Trophoblast cell (in vitro differentiated cells and primary cell): ENCODE measurements around the gene RAPGEF1.
"Not testable (repeated sequence)": the region's sequence is repeated elsewhere in the genome, so short reads cannot be mapped to it uniquely, and the experiment has no call there.

ENCODE experiments used
- DNase-seq, 2 donors: peaks; one replicate each; pipeline ENCODE4 v3.0.0-alpha.2; 2016
- H2AFZ ChIP-seq: 2 replicates; pipeline ENCODE4 v1.6.1; 2013; ENCODE audit warnings: low read length, moderate library complexity, mild to moderate bottlenecking; ENCODE audit not compliant: insufficient read depth, poor library complexity
- H2AK5ac ChIP-seq: 2 replicates; pipeline ENCODE4 v1.6.1; 2013; ENCODE audit warnings: mild to moderate bottlenecking, low read length
- H2BK120ac ChIP-seq: 2 replicates; pipeline ENCODE4 v1.6.1; 2013; ENCODE audit warnings: low read length, mild to moderate bottlenecking, moderate library complexity; ENCODE audit not compliant: insufficient read depth, poor library complexity
- H2BK12ac ChIP-seq: 2 replicates; pipeline ENCODE4 v1.6.1; 2013; ENCODE audit warnings: mild to moderate bottlenecking, low read length, moderate library complexity
- H2BK5ac ChIP-seq: 2 replicates; pipeline ENCODE4 v1.6.1; 2013; ENCODE audit warnings: low read length, low read depth, moderate library complexity, mild to moderate bottlenecking; ENCODE audit not compliant: poor library complexity
- H3K14ac ChIP-seq: 2 replicates; pipeline ENCODE4 v1.6.1; 2013; ENCODE audit warnings: mild to moderate bottlenecking, low read length
- H3K18ac ChIP-seq: 2 replicates; pipeline ENCODE4 v1.6.1; 2013; ENCODE audit warnings: mild to moderate bottlenecking, low read length
- H3K23ac ChIP-seq: 2 replicates; pipeline ENCODE4 v1.6.1; 2013; ENCODE audit warnings: low read length
- H3K27ac ChIP-seq: 2 replicates; pipeline ENCODE4 v1.5.1; 2013; ENCODE audit warnings: low read depth, mild to moderate bottlenecking, inconsistent platforms, low read length, moderate library complexity
- H3K27me3 ChIP-seq: 2 replicates; pipeline ENCODE4 v1.6.1; 2013; ENCODE audit warnings: inconsistent platforms, mild to moderate bottlenecking, low read length, moderate library complexity; ENCODE audit not compliant: insufficient read depth
- H3K36me3 ChIP-seq, 2 experiments: 1 replicate in 1 of 2; 2 replicates in 1 of 2; pipeline ENCODE4 v1.6.1; 2013; ENCODE audit warnings: low read length in 2 of 2, mild to moderate bottlenecking in 2 of 2, moderate library complexity in 1 of 2; ENCODE audit not compliant: insufficient read depth in 2 of 2, control insufficient read depth in 1 of 2
- H3K4ac ChIP-seq: 2 replicates; pipeline ENCODE4 v1.6.1; 2013; ENCODE audit warnings: low read depth, mild to moderate bottlenecking, low read length, moderate library complexity
- H3K4me1 ChIP-seq, 2 experiments: 1 replicate in 1 of 2; 2 replicates in 1 of 2; pipeline ENCODE4 v1.6.1; 2013; ENCODE audit warnings: low read length in 2 of 2, mild to moderate bottlenecking in 2 of 2, moderate library complexity in 1 of 2; ENCODE audit not compliant: insufficient read depth in 2 of 2, control insufficient read depth in 1 of 2
- H3K4me2 ChIP-seq: 2 replicates; pipeline ENCODE4 v1.6.1; 2013; ENCODE audit warnings: inconsistent platforms, mild to moderate bottlenecking, low read length, moderate library complexity
- H3K4me3 ChIP-seq: 2 replicates; pipeline ENCODE4 v1.5.1; 2013; ENCODE audit warnings: mild to moderate bottlenecking, low read depth, low read length, inconsistent platforms
- H3K79me1 ChIP-seq: one replicate; pipeline ENCODE4 v1.6.1; 2013; ENCODE audit warnings: low read length
- H3K79me2 ChIP-seq: 2 replicates; pipeline ENCODE4 v1.6.1; 2013; ENCODE audit warnings: low read length, mild to moderate bottlenecking; ENCODE audit not compliant: control insufficient read depth, insufficient read depth, poor library complexity
- H3K9ac ChIP-seq: 2 replicates; pipeline ENCODE4 v1.6.1; 2013; ENCODE audit warnings: mild to moderate bottlenecking, low read length
- H3K9me3 ChIP-seq: 2 replicates; pipeline ENCODE4 v1.6.1; 2013; ENCODE audit warnings: low read depth, mild to moderate bottlenecking, control low read depth, inconsistent platforms, low read length; ENCODE audit not compliant: insufficient read depth
- H4K12ac ChIP-seq: 2 replicates; pipeline ENCODE4 v1.6.1; 2013; ENCODE audit warnings: low read depth, mild to moderate bottlenecking, low read length, moderate library complexity
- H4K8ac ChIP-seq: 2 replicates; pipeline ENCODE4 v1.6.1; 2013; ENCODE audit warnings: low read depth, mild to moderate bottlenecking, low read length, moderate library complexity
- H4K91ac ChIP-seq: one replicate; pipeline ENCODE4 v1.6.1; 2013; ENCODE audit warnings: low read depth, mild to moderate bottlenecking, low read length, moderate library complexity
- WGBS: extraction: QIAGEN DNeasy Blood & Tissue Kit; methylation state at CpG from one replicate; pipeline ENCODE4 v1.1.7; 2013; ENCODE audit warnings: missing lambda C conversion rate; ENCODE audit not compliant: insufficient read length, insufficient coverage; ENCODE audit errors: extremely low coverage; 5-methylcytosine and 5-hydroxymethylcytosine counted together

Gene RAPGEF1

GRCh38 chr9:131554843-131555351, 185.0 kb downstream of the RAPGEF1 start:
- H3K79me2 ChIP-seq: no peaks in the 10 kb centered on the region
- no CpG with 5 or more reads among the region's 54 CpGs for WGBS
- H2BK120ac ChIP-seq: no peak overlapping the region
- H3K4ac ChIP-seq: no peak overlapping the region
- H3K27me3 ChIP-seq: peaks cover 10% of the 10 kb centered on the region
- no peak overlapping the region for H4K12ac ChIP-seq
- H3K79me1 ChIP-seq: no peaks in the 10 kb centered on the region
- H3K9ac ChIP-seq: no peak overlapping the region
- H3K14ac ChIP-seq: no peak overlapping the region
- peaks cover 0 to 3% of the 10 kb centered on the region in 2 experiments for H3K4me1 ChIP-seq
- no peak overlapping the region for H4K91ac ChIP-seq
- no peak overlapping the region for H3K18ac ChIP-seq
- H2AK5ac ChIP-seq: no peak overlapping the region
- no peak overlapping the region for H3K23ac ChIP-seq
- H3K4me3 ChIP-seq: no peak overlapping the region
- H2AFZ ChIP-seq: no peak overlapping the region
- DNase-seq: no peak
- H2BK5ac ChIP-seq: no peak overlapping the region
- no peak overlapping the region for H2BK12ac ChIP-seq
- H3K36me3 ChIP-seq: no peaks in the 10 kb centered on the region
- H4K8ac ChIP-seq: no peak overlapping the region
- H3K27ac ChIP-seq: no peak overlapping the region
- H3K4me2 ChIP-seq: peak overlapping the region; percentile 54
- H3K9me3 ChIP-seq: peaks cover 9% of the 10 kb centered on the region

- Histone ChIP-seq H3K27ac (no peak overlapping the region), H2AK5ac (no peak overlapping the region), H2BK12ac (no peak overlapping the region), H3K4me1 (peaks cover 0 to 3% of the 10 kb centered on the region in 2 experiments), H3K4me3 (no peak overlapping the region), H4K91ac (no peak overlapping the region), H2BK5ac (no peak overlapping the region), H3K9ac (no peak overlapping the region), H3K18ac (no peak overlapping the region), H3K79me1 (no peaks in the 10 kb centered on the region), H4K8ac (no peak overlapping the region), H3K27me3 (peaks cover 10% of the 10 kb centered on the region), H3K23ac (no peak overlapping the region), H3K4me2 (peak overlapping the region; percentile 54), H3K4ac (no peak overlapping the region), H3K79me2 (no peaks in the 10 kb centered on the region), H2BK120ac (no peak overlapping the region), H3K9me3 (peaks cover 9% of the 10 kb centered on the region), H4K12ac (no peak overlapping the region), H3K36me3 (no peaks in the 10 kb centered on the region), H3K14ac (no peak overlapping the region), H2AFZ (no peak overlapping the region)
- no peak for DNase-seq
- no CpG with 5 or more reads among the region's 60 CpGs for WGBS
These were observed 185.6 kb downstream of the RAPGEF1 start for GRCh38 chr9:131554087-131554842.

GRCh38 chr9:131552030-131552429, 187.8 kb downstream of the RAPGEF1 start:
- H3K9me3 ChIP-seq: peaks cover 9% of the 10 kb centered on the region
- H2BK12ac ChIP-seq: no peak overlapping the region

GRCh38 chr9:131550465-131550864, 189.4 kb downstream of the RAPGEF1 start:
- H3K4me1 ChIP-seq, H3K14ac ChIP-seq, H2BK12ac ChIP-seq, H3K79me1 ChIP-seq, H3K23ac ChIP-seq, H2BK5ac ChIP-seq, H4K8ac ChIP-seq, H3K9ac ChIP-seq, H2AK5ac ChIP-seq, H3K4me3 ChIP-seq, H3K4me2 ChIP-seq, H3K79me2 ChIP-seq, H3K36me3 ChIP-seq, H3K9me3 ChIP-seq, H4K12ac ChIP-seq, H3K27ac ChIP-seq, H2AFZ ChIP-seq, H3K18ac ChIP-seq, H3K4ac ChIP-seq, DNase-seq, H4K91ac ChIP-seq, H2BK120ac ChIP-seq: not testable (repeated sequence)
- H3K27me3 ChIP-seq: peaks cover 13% of the 10 kb centered on the region
- WGBS: no CpG with 5 or more reads among the region's 8 CpGs

More at GRCh38 chr9:131552030-131552429, 187.8 kb downstream of the RAPGEF1 start:
- no peak for DNase-seq
- H2BK120ac ChIP-seq: no peak overlapping the region
- no peak overlapping the region for H4K91ac ChIP-seq
- H3K27me3 ChIP-seq: peaks cover 10% of the 10 kb centered on the region
- no peak overlapping the region for H4K12ac ChIP-seq
- no peaks in the 10 kb centered on the region for H3K79me1 ChIP-seq
- no peaks in the 10 kb centered on the region for H3K36me3 ChIP-seq
- H3K9ac ChIP-seq: no peak overlapping the region
- no peaks in the 10 kb centered on the region for H3K4me1 ChIP-seq
- H2AK5ac ChIP-seq: no peak overlapping the region
- no peak overlapping the region for H3K18ac ChIP-seq
- H3K14ac ChIP-seq: no peak overlapping the region
- WGBS: no CpG with 5 or more reads among the region's 6 CpGs
- no peak overlapping the region for H3K4me3 ChIP-seq
- no peak overlapping the region for H3K27ac ChIP-seq
- H2AFZ ChIP-seq: no peak overlapping the region
- no peak overlapping the region for H3K4me2 ChIP-seq
- no peak overlapping the region for H4K8ac ChIP-seq
- H3K4ac ChIP-seq: no peak overlapping the region
- no peaks in the 10 kb centered on the region for H3K79me2 ChIP-seq
- no peak overlapping the region for H3K23ac ChIP-seq
- no peak overlapping the region for H2BK5ac ChIP-seq
